Mucosa of descending colon (tissue), 3 donors: ENCODE data around the gene MAPK8IP3. TPM values are rescaled to one million over a fixed set of nuclear protein-coding genes. Genes with fewer than 3 reads are reported as not detected.
A peak's percentile ranks its signal among the peaks of the same experiment; 100 is the strongest.

ENCODE experiments used
- ATAC-seq: fragments of 200-7000 bp; cut with Tn5 transposase; one replicate; pipeline ENCODE4 v1.9.1; 2020; ENCODE audit warnings: mild to moderate bottlenecking, moderate library complexity
- DNase-seq, 3 donors: peaks; one replicate each; pipeline ENCODE4 v3.0.0-alpha.2; 2020
- H3K36me3 ChIP-seq: fragments of 200-600 bp; one replicate; pipeline ENCODE4 v1.8.0; 2021; ENCODE audit warnings: low read depth, mild to moderate bottlenecking
- H3K4me1 ChIP-seq: fragments of 200-600 bp; one replicate; pipeline ENCODE4 v1.8.0; 2021; ENCODE audit warnings: low read depth, mild to moderate bottlenecking
- H3K4me3 ChIP-seq: fragments of 200-600 bp; one replicate; pipeline ENCODE4 v1.8.0; 2021; ENCODE audit warnings: mild to moderate bottlenecking
- H3K9me3 ChIP-seq: fragments of 200-600 bp; one replicate; pipeline ENCODE4 v1.8.0; 2021; ENCODE audit warnings: mild to moderate bottlenecking
- CTCF ChIP-seq: fragments of 200-600 bp; IDR thresholded peaks from one replicate; pipeline ENCODE4 v1.8.0; 2022; ENCODE audit warnings: antibody characterized with exemption, mild to moderate bottlenecking
- intact Hi-C, 2 donors: fragments of 100-400 bp; cut with DNase I in 1 of 2; cut with micrococcal nuclease in 1 of 2; formaldehyde crosslinking; loops; one replicate each; pipeline versions ENCODE4 v1.11.0 to v1.11.1; 2022; cut with DNase I, micrococcal nuclease
- total RNA-seq, 3 donors: library from RNA; stranded (reverse); fragmentation: NEBNext Ultra II Directional in 2 of 3; extraction: Animal tissue kit (Norgen Biotek cat#: 25700) in 2 of 3; gene quantifications; one replicate each; pipeline versions ENCODE4 v1.2.1 to v1.2.4, GENCODE V29; 2021 to 2023
- donor health status: DM: no; HTN: no; CAD: no; lungs with moderate emphysema.
- donor health status: DM: no; HTN: no; CAD: no.
- donor health status: DM: no; HTN: yes; CAD: no.

The MAPK8IP3 gene
- total RNA-seq, 3 donors from 2014 or later: 76.2 to 82.5 (median 79.4) TPM

DNA sequence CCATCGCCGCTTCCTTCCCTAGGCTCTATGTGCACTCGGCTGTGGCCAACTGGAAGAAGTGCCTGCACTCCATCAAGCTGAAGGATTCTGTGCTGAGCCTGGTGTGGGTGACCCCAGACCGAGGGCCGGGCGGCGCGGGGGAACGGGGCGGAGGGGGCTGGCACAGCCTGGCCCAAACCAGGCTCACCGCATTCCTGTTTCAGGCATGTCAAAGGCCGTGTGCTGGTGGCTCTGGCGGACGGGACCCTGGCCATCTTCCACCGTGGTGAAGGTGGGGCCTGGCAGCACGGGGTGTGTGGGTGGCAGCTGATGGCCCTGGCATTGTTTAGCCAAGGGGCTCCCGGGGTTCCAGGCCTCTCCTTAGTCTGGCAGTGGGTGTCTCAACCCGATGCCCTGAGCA is 60.7 kb downstream of the MAPK8IP3 start:
- Histone ChIP-seq H3K36me3 (no peaks in the 10 kb centered on the region), H3K4me3 (no peak overlapping the region), H3K4me1 (peaks cover 12% of the 10 kb centered on the region), H3K9me3 (no peaks in the 10 kb centered on the region)
- TF ChIP-seq CTCF: no peak
- intact Hi-C loops: no loop called here
- no peak for ATAC-seq
- no peak for DNase-seq

DNA sequence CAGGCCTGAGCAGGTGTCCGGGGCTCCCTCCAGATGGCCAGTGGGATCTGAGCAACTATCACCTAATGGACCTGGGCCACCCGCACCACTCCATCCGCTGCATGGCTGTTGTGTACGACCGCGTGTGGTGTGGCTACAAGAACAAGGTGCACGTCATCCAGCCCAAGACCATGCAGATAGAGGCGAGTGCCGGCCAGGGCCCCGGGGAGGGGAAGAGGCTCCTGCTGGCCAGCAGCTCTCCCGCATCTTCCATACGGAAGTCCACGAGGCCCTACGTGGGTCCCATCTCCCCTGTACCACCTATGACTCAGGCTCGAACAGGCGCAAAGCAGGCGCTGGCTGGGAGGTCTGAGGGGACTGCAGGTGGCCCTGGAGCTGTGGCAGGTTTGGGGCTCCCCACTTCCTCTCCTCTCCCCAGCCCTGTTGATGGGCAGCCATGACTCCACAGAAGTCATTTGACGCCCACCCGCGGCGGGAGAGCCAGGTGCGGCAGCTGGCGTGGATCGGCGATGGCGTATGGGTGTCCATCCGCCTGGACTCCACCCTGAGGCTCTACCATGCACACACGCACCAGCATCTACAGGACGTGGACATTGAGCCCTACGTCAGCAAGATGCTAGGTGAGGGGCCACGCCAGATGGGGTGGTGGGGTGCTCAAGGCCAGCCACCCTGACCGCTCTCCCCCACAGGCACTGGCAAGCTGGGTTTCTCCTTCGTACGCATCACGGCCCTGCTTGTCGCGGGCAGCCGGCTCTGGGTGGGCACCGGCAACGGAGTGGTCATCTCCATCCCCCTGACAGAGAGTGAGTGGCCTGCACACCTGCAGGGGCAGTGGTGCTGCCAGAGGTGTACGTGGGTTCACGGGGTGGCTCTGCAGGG is 61.4 kb downstream of the MAPK8IP3 start:
- H3K36me3 ChIP-seq: no peaks in the 10 kb centered on the region
- no peak for TF ChIP-seq CTCF
- no peak overlapping the region for H3K4me3 ChIP-seq
- no peaks in the 10 kb centered on the region for H3K9me3 ChIP-seq
- ATAC-seq: no peak
- intact Hi-C loops: no loop called here
- DNase-seq: no peak
- H3K4me1 ChIP-seq: peaks cover 16% of the 10 kb centered on the region

DNA sequence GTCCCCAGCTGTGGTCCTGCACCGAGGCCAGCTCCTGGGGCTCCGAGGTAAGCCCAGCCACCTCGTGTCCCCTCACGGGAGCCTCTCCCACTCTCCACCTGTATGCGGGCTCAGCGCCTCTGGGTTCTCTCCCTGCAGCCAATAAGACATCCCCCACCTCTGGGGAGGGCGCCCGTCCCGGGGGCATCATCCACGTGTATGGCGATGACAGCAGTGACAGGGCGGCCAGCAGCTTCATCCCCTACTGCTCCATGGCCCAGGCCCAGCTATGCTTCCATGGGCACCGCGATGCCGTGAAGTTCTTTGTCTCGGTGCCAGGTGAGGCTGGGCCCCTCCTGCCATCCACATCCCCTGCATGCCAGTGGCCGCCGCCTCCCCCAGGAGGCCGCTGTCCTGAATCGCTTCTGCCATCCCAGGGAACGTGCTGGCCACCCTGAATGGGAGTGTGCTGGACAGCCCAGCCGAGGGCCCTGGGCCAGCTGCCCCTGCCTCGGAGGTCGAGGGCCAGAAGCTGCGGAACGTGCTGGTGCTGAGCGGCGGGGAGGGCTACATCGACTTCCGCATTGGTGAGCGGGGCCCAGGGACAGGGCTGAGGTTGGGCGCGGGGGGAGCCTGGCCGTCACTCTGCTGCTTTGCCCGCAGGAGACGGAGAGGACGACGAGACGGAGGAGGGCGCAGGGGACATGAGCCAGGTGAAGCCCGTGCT is 62.2 kb downstream of the MAPK8IP3 start:
- Histone ChIP-seq H3K36me3 (no peaks in the 10 kb centered on the region), H3K4me1 (peaks cover 16% of the 10 kb centered on the region), H3K9me3 (no peaks in the 10 kb centered on the region), H3K4me3 (no peak overlapping the region)
- DNase-seq (no peak), ATAC-seq (no peak)
- no peak for TF ChIP-seq CTCF
- intact Hi-C loops: no loop called here

- Histone ChIP-seq H3K9me3 (no peaks in the 10 kb centered on the region), H3K36me3 (no peaks in the 10 kb centered on the region), H3K4me1 (peaks cover 19% of the 10 kb centered on the region), H3K4me3 (no peak overlapping the region)
- intact Hi-C loops: no loop called here
- ATAC-seq (no peak), DNase-seq (peak in 1 of 3 donors; percentile 41)
- TF ChIP-seq CTCF: no peak
Measured at GRCh38 chr16:1768767-1769401, 62.9 kb downstream of the MAPK8IP3 start.

GRCh38 chr16:1769402-1770300 is 63.7 kb downstream of the MAPK8IP3 start:
- no peak for ATAC-seq
- Histone ChIP-seq H3K4me1 (peaks cover 27% of the 10 kb centered on the region), H3K4me3 (no peak overlapping the region), H3K36me3 (no peaks in the 10 kb centered on the region), H3K9me3 (no peaks in the 10 kb centered on the region)
- intact Hi-C loops: no loop called here
- DNase-seq: peak in 1 of 3 donors; percentile 41
- no peak for TF ChIP-seq CTCF
